ENCODE data around the gene DNAJB9. TPM values are rescaled to one million over a fixed set of nuclear protein-coding genes. Genes with fewer than 3 reads are reported as not detected.
A peak's percentile ranks its signal among the peaks of the same experiment; 100 is the strongest.

DNAJB9 gene
- total and polyA plus RNA-seq, 2 experiments from 2014 or later, result 64.2 to 94.0 TPM

DNA sequence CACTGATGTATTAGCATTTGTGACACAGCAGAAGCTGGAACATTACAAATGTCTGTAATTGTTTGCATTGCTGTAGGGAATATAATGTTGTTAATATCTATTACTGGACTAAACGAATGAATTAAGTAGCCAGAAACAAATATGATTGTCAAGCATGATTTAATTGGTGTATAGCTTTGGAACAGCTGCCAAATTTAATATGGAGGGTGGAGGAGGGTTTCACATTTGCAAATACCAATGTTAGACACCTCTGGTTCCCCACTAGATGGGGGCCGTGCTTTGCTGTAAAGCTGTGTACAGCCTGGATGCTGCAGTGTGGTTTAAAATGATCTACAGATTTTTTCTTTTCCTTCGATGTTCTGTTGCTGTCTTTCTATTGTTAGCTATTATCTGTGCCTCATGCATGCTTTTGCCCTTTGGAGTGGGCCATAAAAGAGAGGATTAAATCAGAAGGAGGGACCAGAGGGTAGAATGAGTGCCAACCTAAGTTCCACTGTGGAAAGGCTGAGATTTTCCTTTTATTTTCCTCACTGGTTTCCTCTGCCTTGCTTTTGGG, 23.1 kb downstream of the DNAJB9 start:
- no peak for TF ChIP-seq EZH2phosphoT487 (IDR thresholded peaks at IDR 0.05; ENCODE audit: low read depth, severe bottlenecking, unreplicated experiment)
- TF ChIP-seq, protein P1, sequence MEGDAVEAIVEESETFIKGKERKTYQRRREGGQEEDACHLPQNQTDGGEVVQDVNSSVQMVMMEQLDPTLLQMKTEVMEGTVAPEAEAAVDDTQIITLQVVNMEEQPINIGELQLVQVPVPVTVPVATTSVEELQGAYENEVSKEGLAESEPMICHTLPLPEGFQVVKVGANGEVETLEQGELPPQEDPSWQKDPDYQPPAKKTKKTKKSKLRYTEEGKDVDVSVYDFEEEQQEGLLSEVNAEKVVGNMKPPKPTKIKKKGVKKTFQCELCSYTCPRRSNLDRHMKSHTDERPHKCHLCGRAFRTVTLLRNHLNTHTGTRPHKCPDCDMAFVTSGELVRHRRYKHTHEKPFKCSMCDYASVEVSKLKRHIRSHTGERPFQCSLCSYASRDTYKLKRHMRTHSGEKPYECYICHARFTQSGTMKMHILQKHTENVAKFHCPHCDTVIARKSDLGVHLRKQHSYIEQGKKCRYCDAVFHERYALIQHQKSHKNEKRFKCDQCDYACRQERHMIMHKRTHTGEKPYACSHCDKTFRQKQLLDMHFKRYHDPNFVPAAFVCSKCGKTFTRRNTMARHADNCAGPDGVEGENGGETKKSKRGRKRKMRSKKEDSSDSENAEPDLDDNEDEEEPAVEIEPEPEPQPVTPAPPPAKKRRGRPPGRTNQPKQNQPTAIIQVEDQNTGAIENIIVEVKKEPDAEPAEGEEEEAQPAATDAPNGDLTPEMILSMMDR (IDR thresholded peaks at IDR 0.05; ENCODE audit: poor library complexity), result peak; percentile 43
- peak; percentile 45 for DNase-seq (ENCODE audit: low spot score)
- H3K4me1 ChIP-seq (ENCODE audit: insufficient read depth), result no peaks in the 10 kb centered on the region

DNA sequence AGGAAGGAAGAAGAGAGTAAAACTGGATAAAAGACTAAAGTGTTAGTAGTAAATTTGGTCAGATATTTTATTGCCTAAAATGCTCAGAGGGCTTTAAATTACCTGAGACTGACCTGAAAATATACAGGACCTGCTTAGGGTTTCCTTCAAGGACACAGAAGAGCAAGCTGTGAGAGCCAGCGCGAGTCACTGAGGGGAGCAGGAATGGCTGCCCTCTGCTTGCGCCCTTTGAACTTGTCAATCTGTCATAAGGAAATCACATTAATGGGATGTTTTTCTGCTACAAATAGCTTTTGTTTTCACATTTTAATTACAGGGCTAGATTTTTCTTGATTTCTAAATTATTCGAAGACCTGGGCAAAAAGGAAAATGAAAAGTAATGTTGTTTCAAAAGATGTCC, 26.9 kb downstream of the DNAJB9 start:
- H3K27ac ChIP-seq, result no peak overlapping the region
- no peaks in the 10 kb centered on the region for H4K20me1 ChIP-seq (ENCODE audit: insufficient read depth, poor library complexity, severe bottlenecking)
- no peak for DNase-seq (ENCODE audit: low spot score)
- TF ChIP-seq EZH2phosphoT487 (IDR thresholded peaks at IDR 0.05; ENCODE audit: low read depth, severe bottlenecking, unreplicated experiment) (no peak), EZH2 (IDR thresholded peaks at IDR 0.05; ENCODE audit: borderline replicate concordance) (no peak)
- TF ChIP-seq, protein P1 (IDR thresholded peaks at IDR 0.05; ENCODE audit: poor library complexity), result no peak
- no peak overlapping the region for H3K4me3 ChIP-seq
- no peaks in the 10 kb centered on the region for H3K9me3 ChIP-seq (ENCODE audit: low read depth)
- no peak overlapping the region for H2AFZ ChIP-seq
- 95% methylated on average over 4 of the region's 4 CpGs for WGBS (ENCODE audit: low lambda C conversion rate, missing lambda C conversion rate)
- peaks cover 5% of the 10 kb centered on the region for H3K27me3 ChIP-seq
- no peaks in the 10 kb centered on the region for H3K4me1 ChIP-seq (ENCODE audit: insufficient read depth)
- H3K9me2 ChIP-seq (replicated peaks; ENCODE audit: insufficient read depth), result no peaks in the 10 kb centered on the region
- H3K79me2 ChIP-seq, result no peaks in the 10 kb centered on the region
- no peaks in the 10 kb centered on the region for H3K36me3 ChIP-seq (replicated peaks; ENCODE audit: insufficient read depth, low read depth)
- no peak overlapping the region for H3K4me2 ChIP-seq

More for the DNA sequence above, 23.1 kb downstream of the DNAJB9 start:
- Histone ChIP-seq H3K27ac (no peak overlapping the region), H4K20me1 (ENCODE audit: insufficient read depth, poor library complexity, severe bottlenecking) (no peaks in the 10 kb centered on the region), H3K4me2 (peak overlapping the region; percentile 14), H2AFZ (no peak overlapping the region), H3K79me2 (no peaks in the 10 kb centered on the region), H3K9me2 (replicated peaks; ENCODE audit: insufficient read depth) (no peaks in the 10 kb centered on the region), H3K27me3 (peaks cover 4% of the 10 kb centered on the region), H3K9me3 (ENCODE audit: low read depth) (no peaks in the 10 kb centered on the region), H3K4me3 (no peak overlapping the region), H3K36me3 (replicated peaks; ENCODE audit: insufficient read depth, low read depth) (no peaks in the 10 kb centered on the region)
- 52% methylated on average over 3 of the region's 3 CpGs for WGBS (ENCODE audit: low lambda C conversion rate, missing lambda C conversion rate)

DNA sequence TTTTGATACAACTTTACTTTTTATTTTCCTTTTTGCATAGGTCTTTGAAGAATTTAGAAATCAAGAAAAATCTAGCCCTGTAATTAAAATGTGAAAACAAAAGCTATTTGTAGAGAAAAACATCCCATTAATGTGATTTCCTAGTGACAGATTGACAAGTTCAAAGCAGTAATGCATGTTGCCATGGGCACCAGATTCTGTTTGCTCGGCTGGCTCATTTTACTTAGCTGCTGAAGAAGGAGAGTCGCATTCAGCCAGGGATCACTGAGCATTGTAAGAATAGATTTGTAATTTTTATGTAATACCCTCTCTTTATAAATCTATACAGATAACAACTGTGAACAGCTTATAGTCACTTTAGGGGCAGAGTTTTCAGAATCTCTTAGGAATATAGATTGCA, 28.5 kb downstream of the DNAJB9 start:
- Histone ChIP-seq H3K4me3 (no peak overlapping the region), H2AFZ (no peak overlapping the region), H3K9me3 (ENCODE audit: low read depth) (no peaks in the 10 kb centered on the region), H3K79me2 (no peaks in the 10 kb centered on the region), H3K4me1 (ENCODE audit: insufficient read depth) (no peaks in the 10 kb centered on the region), H4K20me1 (ENCODE audit: insufficient read depth, poor library complexity, severe bottlenecking) (no peaks in the 10 kb centered on the region), H3K27ac (no peak overlapping the region), H3K36me3 (replicated peaks; ENCODE audit: insufficient read depth, low read depth) (no peaks in the 10 kb centered on the region), H3K9me2 (replicated peaks; ENCODE audit: insufficient read depth) (no peaks in the 10 kb centered on the region), H3K27me3 (peaks cover 5% of the 10 kb centered on the region), H3K4me2 (no peak overlapping the region)
- no peak for DNase-seq (ENCODE audit: low spot score)
- TF ChIP-seq EZH2phosphoT487 (IDR thresholded peaks at IDR 0.05; ENCODE audit: low read depth, severe bottlenecking, unreplicated experiment) (no peak), EZH2 (IDR thresholded peaks at IDR 0.05; ENCODE audit: borderline replicate concordance) (no peak)
- TF ChIP-seq, protein P1 (IDR thresholded peaks at IDR 0.05; ENCODE audit: poor library complexity), result no peak
- WGBS (ENCODE audit: low lambda C conversion rate, missing lambda C conversion rate), result 55% methylated on average over 2 of the region's 2 CpGs

All from hepatocyte (in vitro differentiated cells).